Large intestine (tissue), 12 donors: ENCODE data around the gene PHOSPHO1. TPM values are rescaled to one million over a fixed set of nuclear protein-coding genes. Genes with fewer than 3 reads are reported as not detected.
"Not testable (repeated sequence)": the region's sequence is repeated elsewhere in the genome, so short reads cannot be mapped to it uniquely, and the experiment has no call there.

ENCODE experiments used
- DNase-seq, 2 donors: peaks; one replicate each; pipeline versions ENCODE4 v3.0.0 to v3.0.0-alpha.2; 2013
- H3K27ac ChIP-seq: one replicate; pipeline ENCODE4 v1.5.1; 2013; ENCODE audit warnings: low read length
- H3K27me3 ChIP-seq: 2 replicates; pipeline ENCODE4 v1.6.1; 2013; ENCODE audit warnings: low read length; ENCODE audit not compliant: control insufficient read depth, insufficient read depth
- H3K36me3 ChIP-seq: 2 replicates; pipeline ENCODE4 v1.6.1; 2013; ENCODE audit warnings: low read length; ENCODE audit not compliant: control insufficient read depth, insufficient read depth
- H3K4me1 ChIP-seq: one replicate; pipeline ENCODE4 v1.6.1; 2013; ENCODE audit warnings: low read length; ENCODE audit not compliant: control insufficient read depth, insufficient read depth
- H3K4me3 ChIP-seq: one replicate; pipeline ENCODE4 v1.5.1; 2013; ENCODE audit warnings: low read length
- H3K9me3 ChIP-seq: one replicate; pipeline ENCODE4 v1.6.1; 2013; ENCODE audit warnings: mild to moderate bottlenecking, low read depth, low read length, moderate library complexity; ENCODE audit not compliant: control insufficient read depth
- WGBS: methylation state at CpG from one replicate; pipeline ENCODE4 v1.1.5; 2013; ENCODE audit warnings: low lambda C conversion rate; ENCODE audit not compliant: insufficient coverage; 5-methylcytosine and 5-hydroxymethylcytosine counted together
- long read RNA-seq, 11 donors: transcript quantifications; one replicate each; lab custom pipeline, GENCODE V29; 2026
- polyA plus RNA-seq: library from polyadenylated mRNA; unstranded; fragments of 120-200 nt; gene quantifications from one replicate; pipeline ENCODE4 v1.2.1, GENCODE V29; 2013

Gene PHOSPHO1, protein sequence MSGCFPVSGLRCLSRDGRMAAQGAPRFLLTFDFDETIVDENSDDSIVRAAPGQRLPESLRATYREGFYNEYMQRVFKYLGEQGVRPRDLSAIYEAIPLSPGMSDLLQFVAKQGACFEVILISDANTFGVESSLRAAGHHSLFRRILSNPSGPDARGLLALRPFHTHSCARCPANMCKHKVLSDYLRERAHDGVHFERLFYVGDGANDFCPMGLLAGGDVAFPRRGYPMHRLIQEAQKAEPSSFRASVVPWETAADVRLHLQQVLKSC
- 2.3 TPM for polyA plus RNA-seq
- long read RNA-seq, donor 1 = 0 reads
- long read RNA-seq, donor 2 = 0 reads
- long read RNA-seq, donor 3 = 0 reads
- long read RNA-seq, donor 4 = 0 reads
- long read RNA-seq, donor 5 = 0 reads
- long read RNA-seq, donor 6 = 0 reads
- long read RNA-seq, donor 7 = 0 reads
- long read RNA-seq, donor 8, partial matches to known transcripts = 0 of 1 reads
- long read RNA-seq, donor 8, other reads (novel, unspliced or antisense) = 0 of 1 reads
- long read RNA-seq, donor 9 = 0 reads
- long read RNA-seq, donor 10, partial matches to known transcripts = 0 of 3 reads
- long read RNA-seq, donor 10, other reads (novel, unspliced or antisense) = 0 of 3 reads
- long read RNA-seq, donor 11, partial matches to known transcripts = 0 of 1 reads
- long read RNA-seq, donor 11, other reads (novel, unspliced or antisense) = 0 of 1 reads

DNA sequence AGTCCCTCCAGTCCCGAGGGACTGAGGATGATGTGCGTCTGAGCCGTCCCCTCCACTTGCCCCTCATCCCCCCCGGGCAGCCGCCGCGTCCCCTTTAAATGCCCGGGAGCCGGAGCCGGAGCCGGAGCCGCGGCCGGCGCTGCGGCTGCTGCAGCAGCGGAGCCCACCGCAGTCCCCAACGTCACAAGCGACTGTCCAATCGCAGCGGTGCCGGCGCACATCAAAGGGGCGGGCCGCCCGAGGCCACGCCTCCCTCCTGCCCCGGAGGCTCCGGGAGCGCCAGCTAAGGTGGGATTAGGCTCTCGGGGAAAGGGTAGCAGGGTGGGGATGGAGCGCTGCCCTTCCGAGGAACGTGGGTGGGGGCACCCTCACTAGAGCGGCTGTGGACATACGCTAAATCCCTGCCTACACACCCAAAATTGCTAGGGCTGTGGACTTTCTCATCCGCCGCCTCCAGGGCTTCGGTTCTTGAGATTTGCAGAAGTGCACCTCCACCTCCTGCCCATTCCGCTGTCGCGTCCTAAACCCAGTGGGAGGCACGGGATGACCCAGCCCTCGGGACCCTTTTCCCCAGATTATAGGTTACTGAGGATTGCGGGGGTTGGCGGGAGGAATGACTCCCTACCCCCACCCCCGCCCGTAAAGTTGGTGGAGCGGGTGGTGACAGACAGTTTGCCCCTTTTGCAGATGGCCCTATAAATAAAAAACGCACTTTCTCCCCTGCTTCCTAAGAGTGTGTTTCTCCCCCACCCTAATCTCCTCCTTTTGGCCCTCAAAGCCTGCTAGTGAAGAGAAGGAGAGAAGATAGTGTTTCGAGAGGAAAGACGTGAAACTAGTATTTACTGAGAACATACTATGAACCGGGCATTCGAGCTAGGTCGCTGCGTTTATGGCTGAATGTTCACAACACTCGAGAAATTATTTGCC is at the start of gene PHOSPHO1:
Gene PHOSPHO1, minus strand, starts transcription at position 152 of the 927 bp plus-strand sequence. CDS start 4,096 bp downstream, outside the sequence.
- Histone ChIP-seq H3K27me3 (peaks cover 55% of the 10 kb centered on the region), H3K9me3 (peaks cover 6% of the 10 kb centered on the region), H3K36me3 (no peaks in the 10 kb centered on the region), H3K27ac (no peak within 1 kb of the TSS), H3K4me3 (peak within 1 kb of the TSS; percentile 59), H3K4me1 (peaks cover 9% of the 10 kb centered on the region)
- no CpG with 5 or more reads among the region's 58 CpGs for WGBS
- peak; percentile 76 to 78 for DNase-seq

DNA sequence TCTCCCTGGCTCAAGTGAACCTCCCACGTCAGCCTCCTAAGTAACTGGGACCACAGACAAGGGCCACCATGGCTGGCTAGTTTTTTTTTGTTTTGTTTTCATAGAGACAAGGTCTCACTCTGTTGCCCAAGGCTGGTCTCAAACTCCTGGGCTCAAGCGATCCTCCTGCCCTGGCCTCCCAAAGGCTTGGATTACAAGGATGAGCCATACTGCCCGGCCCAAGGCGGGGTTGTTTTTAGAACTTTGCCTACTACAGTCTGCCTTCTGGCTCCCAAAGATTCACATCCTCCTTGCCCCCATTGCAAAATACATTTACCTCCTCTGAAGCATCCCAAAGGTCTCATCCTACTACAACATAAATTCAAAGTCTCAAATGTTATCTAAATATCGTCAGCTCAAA is 49.5 kb upstream of the PHOSPHO1 start:
- no peak for DNase-seq

DNA sequence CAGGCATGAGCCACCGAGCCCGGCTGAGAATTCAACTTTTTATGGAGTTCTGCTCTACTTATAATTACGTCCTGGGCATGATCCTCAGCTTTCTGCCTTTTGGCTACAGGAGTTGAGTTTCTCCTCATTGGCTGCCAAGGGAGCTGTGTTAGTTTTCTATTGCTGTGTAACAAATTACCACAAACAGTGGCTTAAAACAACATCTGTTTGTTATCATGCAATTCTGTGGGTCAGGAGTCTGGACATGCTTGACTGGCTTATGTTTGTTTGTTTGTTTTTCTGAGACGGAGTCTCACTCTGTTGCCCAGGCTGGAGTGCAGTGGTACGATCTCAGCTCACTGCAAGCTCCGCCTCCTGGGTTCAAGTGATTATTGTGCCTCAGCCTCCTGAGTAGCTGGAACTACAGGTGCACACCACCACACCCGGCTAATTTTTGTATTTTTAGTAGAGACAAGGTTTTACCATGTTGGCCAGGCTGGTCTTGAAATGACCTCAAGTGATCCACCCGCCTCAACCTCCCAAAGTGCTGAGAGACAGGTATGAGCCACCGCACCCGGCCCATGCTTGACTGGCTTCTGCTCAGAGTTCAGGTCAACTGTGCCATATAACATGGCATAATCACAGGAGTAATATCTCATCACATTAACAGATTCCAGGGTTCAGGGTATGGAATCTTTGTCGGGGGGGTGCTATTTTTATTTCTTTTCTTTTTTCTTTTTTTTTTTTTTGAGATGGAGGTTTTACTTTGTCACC is 48.9 kb upstream of the PHOSPHO1 start:
- H3K36me3 ChIP-seq, DNase-seq, H3K4me3 ChIP-seq, H3K27me3 ChIP-seq, H3K9me3 ChIP-seq, H3K4me1 ChIP-seq, H3K27ac ChIP-seq: not testable (repeated sequence)
- 90% methylated on average over 2 of the region's 11 CpGs for WGBS

More for the DNA sequence above, 49.5 kb upstream of the PHOSPHO1 start:
- Histone ChIP-seq H3K27me3 (peaks cover 3% of the 10 kb centered on the region), H3K36me3 (no peaks in the 10 kb centered on the region), H3K4me3 (no peak overlapping the region), H3K4me1 (no peaks in the 10 kb centered on the region), H3K9me3 (no peaks in the 10 kb centered on the region), H3K27ac (no peak overlapping the region)
- WGBS = 100% methylated on average over 1 of the region's 5 CpGs

DNA sequence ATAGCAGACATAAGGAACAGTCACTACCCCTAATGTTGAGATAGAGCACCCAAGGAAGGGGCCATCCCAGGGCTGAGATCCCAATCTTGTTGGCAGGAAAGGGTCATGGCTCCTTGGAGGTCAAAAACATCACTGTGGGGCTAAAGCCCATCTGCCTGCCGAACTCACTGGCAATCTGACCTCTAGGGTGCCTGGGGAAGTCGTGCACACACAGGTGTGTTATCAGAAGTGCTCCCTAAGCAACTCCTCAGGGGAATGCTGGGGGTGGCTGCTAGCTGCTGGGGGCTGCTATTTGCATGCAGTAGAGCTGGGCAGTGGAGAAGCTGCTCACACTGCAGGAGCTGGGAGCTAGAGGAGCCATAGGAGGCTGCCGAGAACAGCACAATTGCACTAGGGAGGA is 47.5 kb upstream of the PHOSPHO1 start:
- Histone ChIP-seq H3K4me3 (no peak overlapping the region), H3K27ac (no peak overlapping the region), H3K9me3 (no peaks in the 10 kb centered on the region), H3K27me3 (peaks cover 3% of the 10 kb centered on the region), H3K36me3 (no peaks in the 10 kb centered on the region), H3K4me1 (no peaks in the 10 kb centered on the region)
- WGBS = no CpG with 5 or more reads among the region's 3 CpGs
- DNase-seq = no peak

DNA sequence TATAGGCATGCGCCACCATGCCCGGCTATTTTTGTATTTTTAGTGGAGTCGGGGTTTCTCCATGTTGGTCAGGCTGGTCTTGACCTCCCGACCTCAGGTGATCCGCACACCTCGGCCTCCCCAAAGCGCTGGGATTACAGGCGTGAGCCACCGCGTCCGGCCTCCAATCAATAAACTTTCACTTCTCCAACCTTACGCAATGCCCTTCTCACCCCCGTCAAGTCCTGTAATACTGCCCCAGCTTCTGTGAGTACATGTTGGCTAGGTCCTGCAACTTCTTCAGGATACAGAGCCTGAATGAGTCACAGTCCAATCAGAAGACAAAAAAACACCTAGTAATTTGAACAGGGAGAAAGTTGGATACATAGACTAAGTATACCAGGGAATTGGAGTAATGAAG is 47.1 kb upstream of the PHOSPHO1 start:
- Histone ChIP-seq H3K4me3 (no peak overlapping the region), H3K9me3 (no peaks in the 10 kb centered on the region), H3K36me3 (no peaks in the 10 kb centered on the region), H3K27ac (no peak overlapping the region), H3K4me1 (no peaks in the 10 kb centered on the region), H3K27me3 (peaks cover 3% of the 10 kb centered on the region)
- DNase-seq = no peak
- no CpG with 5 or more reads among the region's 13 CpGs for WGBS

DNA sequence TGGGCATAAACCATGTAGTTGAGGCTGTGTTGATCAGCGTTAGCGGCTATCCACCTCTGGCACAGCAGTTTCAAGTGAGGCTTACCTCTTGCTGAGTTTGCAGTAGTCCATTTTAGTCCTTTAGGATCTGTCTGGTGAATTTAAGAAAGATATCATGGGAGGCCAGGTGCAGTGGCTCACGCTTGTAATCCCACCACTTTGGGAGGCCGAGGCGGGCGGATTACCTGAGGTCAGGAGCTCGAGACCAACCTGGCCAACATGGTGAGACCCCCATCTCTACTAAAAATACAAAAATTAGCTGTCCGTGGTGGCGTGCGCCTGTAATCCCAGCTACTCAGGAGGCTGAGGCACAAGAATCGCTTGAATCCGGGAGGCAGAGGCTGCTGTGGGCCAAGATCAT is 45.4 kb upstream of the PHOSPHO1 start:
- H3K27ac ChIP-seq, H3K36me3 ChIP-seq, H3K27me3 ChIP-seq, H3K9me3 ChIP-seq, DNase-seq, H3K4me3 ChIP-seq, H3K4me1 ChIP-seq: not testable (repeated sequence)
- no CpG with 5 or more reads among the region's 12 CpGs for WGBS

DNA sequence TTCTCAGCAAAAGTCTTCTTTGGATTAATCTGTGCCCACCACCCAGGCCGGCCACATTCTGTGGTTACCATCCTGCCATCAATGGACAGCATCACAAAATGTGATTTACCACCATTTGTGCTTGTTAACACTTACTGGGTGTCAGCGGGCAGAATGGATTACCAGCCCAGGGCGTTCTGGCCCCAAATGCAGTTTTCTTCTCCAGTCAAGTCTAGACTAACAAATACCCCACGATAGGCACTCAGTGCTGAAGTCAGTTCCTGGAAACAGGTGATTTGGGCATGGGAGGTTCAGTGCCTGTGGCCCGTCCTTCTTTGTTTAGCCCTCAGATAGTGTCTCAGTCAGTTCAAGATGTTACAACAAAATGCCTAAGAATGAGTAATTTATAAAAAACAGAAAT is 38.8 kb upstream of the PHOSPHO1 start:
- Histone ChIP-seq H3K4me1 (no peaks in the 10 kb centered on the region), H3K27me3 (no peaks in the 10 kb centered on the region), H3K9me3 (no peaks in the 10 kb centered on the region), H3K4me3 (no peak overlapping the region), H3K27ac (no peak overlapping the region), H3K36me3 (no peaks in the 10 kb centered on the region)
- DNase-seq = no peak
- 80% methylated on average over 1 of the region's 5 CpGs for WGBS

DNA sequence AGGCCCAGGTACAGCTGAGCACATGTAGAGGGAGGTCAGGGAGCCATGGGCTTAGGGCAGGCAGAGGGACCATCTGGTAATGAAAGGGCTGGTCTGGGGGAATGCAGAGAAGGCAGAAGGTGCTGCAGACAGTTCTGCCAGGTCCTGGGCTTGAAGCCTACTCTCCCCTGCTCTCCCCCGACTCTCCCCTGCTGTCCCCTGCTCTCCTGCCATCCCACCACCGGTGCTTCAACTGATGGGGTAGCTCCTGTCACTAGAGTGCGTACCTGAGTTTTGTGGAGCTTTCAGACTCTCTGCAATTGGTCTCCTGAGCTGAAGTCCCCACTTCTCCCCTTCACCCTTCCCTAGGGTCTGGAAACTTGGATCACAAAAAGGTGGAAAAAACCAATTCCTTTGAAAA is 37.3 kb upstream of the PHOSPHO1 start:
- H3K27me3 ChIP-seq = no peaks in the 10 kb centered on the region
- no peak for DNase-seq
- no peaks in the 10 kb centered on the region for H3K9me3 ChIP-seq
- no peaks in the 10 kb centered on the region for H3K36me3 ChIP-seq
- H3K4me3 ChIP-seq = no peak overlapping the region
- whole genome bisulfite sequencing = no CpG with 5 or more reads among the region's 3 CpGs
- no peak overlapping the region for H3K27ac ChIP-seq
- H3K4me1 ChIP-seq = no peaks in the 10 kb centered on the region

DNA sequence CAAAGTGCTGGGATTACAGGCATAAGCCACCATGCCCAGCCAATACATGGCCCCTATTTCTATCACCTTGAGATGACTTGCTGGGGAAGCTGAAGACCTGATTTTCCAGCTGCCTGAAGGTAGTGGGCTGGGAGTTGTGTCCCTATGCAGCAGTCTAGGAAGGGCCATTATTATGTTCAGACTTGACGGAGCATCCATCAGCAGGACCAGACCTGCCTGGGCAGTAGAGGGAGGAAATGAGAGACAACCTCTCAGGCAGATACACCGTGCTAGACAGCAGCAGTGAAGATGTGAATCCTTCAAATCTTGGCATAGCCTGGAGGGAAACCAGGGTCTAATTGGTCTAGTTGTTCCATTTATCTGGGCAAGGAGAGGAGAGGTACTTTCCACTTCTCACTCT is 35.6 kb upstream of the PHOSPHO1 start:
- no peak overlapping the region for H3K27ac ChIP-seq
- no peak for DNase-seq
- no peak overlapping the region for H3K4me3 ChIP-seq
- H3K36me3 ChIP-seq = no peaks in the 10 kb centered on the region
- H3K27me3 ChIP-seq = peaks cover 3% of the 10 kb centered on the region
- H3K4me1 ChIP-seq = no peaks in the 10 kb centered on the region
- no CpG with 5 or more reads among the region's 2 CpGs for WGBS
- H3K9me3 ChIP-seq = no peaks in the 10 kb centered on the region
